GM10266 (cell line): ENCODE data around the gene B3GALNT2.

ENCODE experiments used
- DNase-seq: peaks from one replicate; pipeline ENCODE4 v3.0.0; 2012; ENCODE audit errors: extremely low spot score
- TF ChIP-seq, protein P1 (sequence below): IDR thresholded peaks from 2 replicates; pipeline ENCODE4 v1.5.1; 2012; ENCODE audit warnings: mild to moderate bottlenecking, low read depth; ENCODE audit not compliant: control insufficient read depth, insufficient read depth; ENCODE audit errors: missing control alignments

Gene B3GALNT2

DNA sequence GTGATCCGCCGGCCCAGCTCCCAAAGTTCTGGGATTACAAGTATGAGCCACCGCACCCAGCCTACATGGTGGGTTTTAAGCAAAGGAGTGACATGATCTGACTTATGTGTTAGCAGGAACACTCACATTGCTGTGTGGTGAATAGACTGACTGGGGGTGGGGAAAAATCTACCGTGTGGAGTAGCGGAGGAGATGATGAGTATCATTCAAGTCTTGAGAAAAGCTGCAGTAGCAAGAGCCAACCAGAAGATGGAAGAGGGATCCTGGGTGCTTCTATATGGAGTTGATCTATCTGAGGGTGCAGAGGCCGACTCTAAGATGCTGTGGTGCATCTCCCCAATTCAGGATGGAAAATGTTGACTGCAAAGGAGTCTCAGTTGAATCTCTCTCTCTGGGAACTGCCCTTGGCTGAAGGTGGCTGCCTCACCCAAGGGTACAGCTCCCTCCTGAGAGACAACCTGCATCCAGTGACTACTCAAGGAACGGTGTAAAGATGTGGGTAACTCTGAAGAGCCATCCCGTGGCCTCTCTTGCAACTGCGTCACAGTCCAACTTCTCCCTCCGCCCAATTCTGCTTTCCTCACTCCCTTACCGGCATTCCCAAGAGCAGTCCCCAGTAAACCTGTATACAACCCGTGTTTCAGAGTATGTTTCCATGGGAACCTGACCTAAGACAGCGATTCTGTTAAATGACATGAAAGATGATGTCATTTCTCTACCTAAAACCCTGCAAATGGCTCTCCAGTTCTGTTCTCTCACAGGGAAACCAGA is 7.4 kb upstream of the B3GALNT2 start:
- TF ChIP-seq, protein P1, sequence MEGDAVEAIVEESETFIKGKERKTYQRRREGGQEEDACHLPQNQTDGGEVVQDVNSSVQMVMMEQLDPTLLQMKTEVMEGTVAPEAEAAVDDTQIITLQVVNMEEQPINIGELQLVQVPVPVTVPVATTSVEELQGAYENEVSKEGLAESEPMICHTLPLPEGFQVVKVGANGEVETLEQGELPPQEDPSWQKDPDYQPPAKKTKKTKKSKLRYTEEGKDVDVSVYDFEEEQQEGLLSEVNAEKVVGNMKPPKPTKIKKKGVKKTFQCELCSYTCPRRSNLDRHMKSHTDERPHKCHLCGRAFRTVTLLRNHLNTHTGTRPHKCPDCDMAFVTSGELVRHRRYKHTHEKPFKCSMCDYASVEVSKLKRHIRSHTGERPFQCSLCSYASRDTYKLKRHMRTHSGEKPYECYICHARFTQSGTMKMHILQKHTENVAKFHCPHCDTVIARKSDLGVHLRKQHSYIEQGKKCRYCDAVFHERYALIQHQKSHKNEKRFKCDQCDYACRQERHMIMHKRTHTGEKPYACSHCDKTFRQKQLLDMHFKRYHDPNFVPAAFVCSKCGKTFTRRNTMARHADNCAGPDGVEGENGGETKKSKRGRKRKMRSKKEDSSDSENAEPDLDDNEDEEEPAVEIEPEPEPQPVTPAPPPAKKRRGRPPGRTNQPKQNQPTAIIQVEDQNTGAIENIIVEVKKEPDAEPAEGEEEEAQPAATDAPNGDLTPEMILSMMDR = peak; percentile 24
- no peak for DNase-seq

DNA sequence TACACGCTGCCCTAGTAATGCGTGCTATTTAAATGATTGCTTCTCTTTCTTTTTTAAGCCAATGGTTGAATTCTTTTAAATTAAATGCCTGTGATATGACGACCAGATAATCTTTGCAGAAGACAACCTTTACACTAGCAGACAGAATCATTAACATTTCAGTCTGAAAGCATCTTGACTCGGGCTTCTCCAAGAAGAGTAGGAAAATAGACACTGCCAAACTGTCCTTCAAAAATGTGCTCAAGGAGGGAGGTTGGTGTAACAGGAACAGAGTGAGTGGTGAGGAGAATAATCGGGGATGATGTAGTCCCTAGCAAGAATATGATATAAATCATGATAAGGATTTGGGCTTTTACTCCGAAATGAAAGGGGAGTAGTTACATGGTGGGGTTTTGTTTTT is 6.6 kb upstream of the B3GALNT2 start:
- no peak for DNase-seq
- TF ChIP-seq, protein P1 = no peak

DNA sequence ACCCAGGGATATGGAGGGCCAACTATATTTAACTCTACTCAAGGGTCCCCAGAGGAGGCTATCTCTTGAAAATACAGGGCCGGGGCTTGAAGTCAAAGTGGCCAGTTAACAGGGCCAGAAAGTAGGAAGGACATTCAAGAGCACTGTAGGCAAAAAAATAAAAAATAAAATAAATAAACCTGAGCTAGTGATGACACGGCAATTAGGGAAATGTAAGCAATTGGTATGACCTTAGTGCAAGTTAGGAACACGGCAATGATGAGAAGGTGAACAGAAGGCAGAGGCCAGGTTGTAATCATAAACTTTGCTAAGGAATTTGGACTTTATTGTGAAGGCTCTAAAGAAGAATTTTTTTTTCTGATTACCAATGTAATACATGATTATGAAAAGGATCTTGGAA is 3.4 kb upstream of the B3GALNT2 start:
- TF ChIP-seq, protein P1 = no peak
- DNase-seq = no peak

DNA sequence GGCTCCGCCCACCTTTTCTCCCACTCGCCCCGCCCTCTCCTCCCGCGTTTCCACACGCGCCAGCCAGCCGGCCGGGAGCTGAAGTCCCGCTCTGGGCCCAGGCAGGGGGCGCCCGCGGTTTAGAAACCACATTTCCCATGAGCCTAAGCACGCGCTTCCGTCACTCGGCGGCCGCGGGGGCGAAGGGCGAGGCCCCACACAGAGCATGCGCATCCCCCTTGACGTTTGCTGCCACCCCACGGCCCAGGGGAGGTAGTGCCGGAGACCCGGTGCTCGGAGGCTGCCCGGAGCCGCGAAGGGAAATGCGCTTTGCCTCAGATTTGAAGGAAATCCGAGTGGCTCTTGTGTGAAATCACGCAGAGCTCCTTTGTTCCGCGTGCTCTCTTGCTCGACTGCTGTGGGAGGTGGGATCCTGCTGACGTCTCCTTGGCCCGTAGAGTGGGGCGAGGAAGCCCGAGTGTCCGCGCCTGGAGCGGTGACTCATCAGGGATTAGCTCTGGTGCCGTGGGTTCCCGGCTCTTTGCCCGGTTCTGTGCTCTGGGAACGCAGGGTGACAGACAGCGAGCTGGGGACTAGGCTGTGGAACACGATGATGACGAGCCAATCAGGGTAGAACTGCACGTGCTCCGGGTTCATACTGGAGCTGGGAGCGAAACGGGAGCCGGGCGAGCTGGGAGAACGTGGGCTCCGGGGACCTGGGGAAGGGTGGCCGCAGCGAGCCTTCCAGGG is 406 bp upstream of the B3GALNT2 start:
- peak; percentile 98 for DNase-seq
- TF ChIP-seq, protein P1 = peak; percentile 75

DNA sequence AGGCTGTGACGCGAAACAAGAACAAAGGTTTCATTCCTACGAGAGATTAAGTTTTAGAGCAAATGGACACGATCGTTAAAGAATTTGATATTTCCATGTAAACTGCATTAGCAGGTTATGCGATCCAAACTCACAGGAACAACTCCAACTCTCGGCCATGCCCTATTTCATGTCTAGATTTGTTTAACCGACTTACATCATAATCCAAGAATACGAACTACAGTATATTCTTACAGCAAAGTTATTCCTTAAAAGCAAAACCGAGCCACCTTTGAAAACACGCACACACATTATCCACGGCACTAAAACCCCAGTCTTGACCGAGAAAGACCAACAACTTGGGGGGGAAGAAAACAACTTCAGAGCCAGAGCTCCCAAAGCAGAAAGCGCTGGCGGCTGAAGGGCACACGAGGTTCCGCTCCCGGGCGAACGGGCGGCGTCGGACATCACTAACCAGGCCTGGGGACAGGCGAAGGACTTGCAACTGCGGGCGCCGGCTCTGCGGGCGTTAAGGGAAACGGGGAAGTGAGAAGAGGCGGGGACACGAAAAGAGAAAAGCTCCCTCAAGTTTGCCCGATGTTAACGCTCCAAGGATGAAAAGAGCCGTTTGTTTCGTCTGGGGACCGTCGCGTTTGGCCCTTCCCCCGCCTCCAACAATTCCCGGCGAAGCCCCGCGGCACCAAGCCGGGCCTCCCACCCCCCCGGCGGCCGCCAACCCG is 690 bp downstream of the B3GALNT2 start:
- TF ChIP-seq, protein P1 = no peak
- DNase-seq = peak; percentile 57

DNA sequence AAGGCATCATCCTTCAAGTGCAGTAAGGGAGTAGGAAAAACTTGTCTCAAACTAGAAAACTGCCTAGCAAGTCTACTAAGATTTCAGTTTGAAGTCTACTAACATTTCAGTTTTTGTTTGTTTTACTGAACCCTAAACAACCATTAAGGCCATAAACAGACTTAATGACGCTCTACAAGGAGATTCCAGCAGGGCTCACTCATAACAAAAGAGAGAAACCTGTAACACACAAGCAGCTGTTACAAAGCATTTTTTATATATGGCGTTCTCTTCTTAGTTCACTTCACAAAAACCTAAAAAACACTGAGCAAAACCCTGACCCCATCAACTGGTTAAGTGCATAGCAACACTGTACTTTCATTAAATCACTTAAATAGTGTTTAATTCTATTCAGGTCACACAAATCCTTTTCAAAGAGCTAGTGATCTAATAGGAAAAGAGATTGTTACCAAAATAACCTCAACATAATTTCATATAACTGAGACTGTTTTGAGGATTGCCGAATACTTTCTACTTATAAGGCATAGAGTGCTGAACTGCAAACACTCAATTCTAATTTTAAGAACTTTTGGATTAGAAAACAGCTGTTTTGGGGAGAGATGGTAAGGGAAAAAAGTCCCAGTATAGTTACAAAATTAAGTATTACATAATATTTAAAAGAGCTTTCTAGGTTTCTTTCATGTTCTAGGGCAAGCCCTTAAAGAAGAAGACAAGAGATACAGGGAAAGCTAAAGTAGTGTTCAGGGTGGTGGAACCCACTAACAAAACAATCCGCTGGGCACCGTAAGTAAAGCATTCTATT is 1.4 kb downstream of the B3GALNT2 start:
- TF ChIP-seq, protein P1 = no peak
- DNase-seq = peak; percentile 28
